ENCODE results near the gene APLF.

DNA sequence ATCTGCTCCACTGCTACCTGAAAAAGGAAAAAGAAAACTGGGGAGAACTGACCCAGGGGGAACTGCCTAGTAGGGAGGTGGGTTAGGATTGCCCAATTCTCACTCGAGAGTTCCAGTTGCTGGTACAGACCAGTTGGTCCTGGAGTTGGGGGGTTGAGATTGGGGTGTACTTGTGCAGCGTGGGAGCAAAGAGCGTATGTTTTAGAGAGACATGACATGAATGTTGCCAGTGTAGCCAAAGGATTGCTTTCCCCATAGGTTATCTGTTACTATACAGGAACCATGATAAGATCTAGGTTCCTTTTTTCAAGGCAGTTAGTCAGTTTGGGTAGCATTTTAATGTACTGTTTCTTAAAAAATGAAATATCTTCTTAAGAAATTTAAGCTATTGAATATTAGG is 68.6 kb downstream of the APLF start:
- TF ChIP-seq POLR2AphosphoS5 (IDR thresholded peaks at IDR 0.05; ENCODE audit: insufficient read depth, low read depth, low read length) (no peak), JUN (IDR thresholded peaks at IDR 0.05; ENCODE audit: borderline replicate concordance, insufficient read depth, insufficient read length, low read depth) (no peak), EZH2 (IDR thresholded peaks at IDR 0.05; ENCODE audit: borderline replicate concordance, low read depth, low read length, severe bottlenecking) (no peak), POLR2A (IDR thresholded peaks at IDR 0.05; ENCODE audit: low read depth, low read length) (no peak), MYC (IDR thresholded peaks at IDR 0.05; ENCODE audit: low read depth, low read length) (no peak), GATA2 (IDR thresholded peaks at IDR 0.05; ENCODE audit: insufficient read depth, insufficient read length, low read depth, low read length) (no peak)
- TF ChIP-seq, protein P1, sequence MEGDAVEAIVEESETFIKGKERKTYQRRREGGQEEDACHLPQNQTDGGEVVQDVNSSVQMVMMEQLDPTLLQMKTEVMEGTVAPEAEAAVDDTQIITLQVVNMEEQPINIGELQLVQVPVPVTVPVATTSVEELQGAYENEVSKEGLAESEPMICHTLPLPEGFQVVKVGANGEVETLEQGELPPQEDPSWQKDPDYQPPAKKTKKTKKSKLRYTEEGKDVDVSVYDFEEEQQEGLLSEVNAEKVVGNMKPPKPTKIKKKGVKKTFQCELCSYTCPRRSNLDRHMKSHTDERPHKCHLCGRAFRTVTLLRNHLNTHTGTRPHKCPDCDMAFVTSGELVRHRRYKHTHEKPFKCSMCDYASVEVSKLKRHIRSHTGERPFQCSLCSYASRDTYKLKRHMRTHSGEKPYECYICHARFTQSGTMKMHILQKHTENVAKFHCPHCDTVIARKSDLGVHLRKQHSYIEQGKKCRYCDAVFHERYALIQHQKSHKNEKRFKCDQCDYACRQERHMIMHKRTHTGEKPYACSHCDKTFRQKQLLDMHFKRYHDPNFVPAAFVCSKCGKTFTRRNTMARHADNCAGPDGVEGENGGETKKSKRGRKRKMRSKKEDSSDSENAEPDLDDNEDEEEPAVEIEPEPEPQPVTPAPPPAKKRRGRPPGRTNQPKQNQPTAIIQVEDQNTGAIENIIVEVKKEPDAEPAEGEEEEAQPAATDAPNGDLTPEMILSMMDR (IDR thresholded peaks at IDR 0.05; ENCODE audit: extremely low read depth in 1 of 2, insufficient read depth in 1 of 2, low read depth in 1 of 2, low read length in 2 of 2) = no peak
